ENCODE data around the gene RGS7BP.

Gene RGS7BP

GRCh38 chr5:64622991-64623390 is 117.2 kb downstream of the RGS7BP start:
- H3K4me3 ChIP-seq (ENCODE audit: low read length), result no peak overlapping the region
- no peaks in the 10 kb centered on the region for H4K20me1 ChIP-seq (ENCODE audit: insufficient read depth, low read length)
- H3K9me3 ChIP-seq (ENCODE audit: insufficient read depth, low read length), result no peaks in the 10 kb centered on the region
- TF ChIP-seq CTCF (IDR thresholded peaks at IDR 0.05; ENCODE audit: low read depth, low read length) (no peak), EZH2phosphoT487 (IDR thresholded peaks at IDR 0.05; ENCODE audit: low read depth) (no peak)
- H3K27ac ChIP-seq (ENCODE audit: low read length), result no peak overlapping the region
- H3K9ac ChIP-seq (ENCODE audit: low read length), result no peak overlapping the region
- no peaks in the 10 kb centered on the region for H3K79me2 ChIP-seq (ENCODE audit: low read length)
- peaks cover 5% of the 10 kb centered on the region; the same call in 1 of the 2 replicates for H3K4me1 ChIP-seq (ENCODE audit: low read length)
- peak overlapping the region; percentile 12; the same call in 1 of the 2 replicates for H3K4me2 ChIP-seq (ENCODE audit: low read length)
- H2AFZ ChIP-seq (ENCODE audit: low read depth, low read length), result no peak overlapping the region
- H3K27me3 ChIP-seq (ENCODE audit: low read depth, low read length), result no peaks in the 10 kb centered on the region
- no peaks in the 10 kb centered on the region for H3K36me3 ChIP-seq (replicated peaks; ENCODE audit: low read depth, low read length)

GRCh38 chr5:64625678-64626077 is 119.9 kb downstream of the RGS7BP start:
- TF ChIP-seq EZH2phosphoT487 (IDR thresholded peaks at IDR 0.05; ENCODE audit: low read depth) (no peak), CTCF (IDR thresholded peaks at IDR 0.05; ENCODE audit: low read depth, low read length) (no peak)
- H3K36me3 ChIP-seq (replicated peaks; ENCODE audit: low read depth, low read length), result no peaks in the 10 kb centered on the region
- no peak overlapping the region for H3K4me2 ChIP-seq (ENCODE audit: low read length)
- H3K4me1 ChIP-seq (ENCODE audit: low read length), result peaks cover 5% of the 10 kb centered on the region; the same call in 1 of the 2 replicates
- no peaks in the 10 kb centered on the region for H3K9me3 ChIP-seq (ENCODE audit: insufficient read depth, low read length)
- no peak overlapping the region for H3K9ac ChIP-seq (ENCODE audit: low read length)
- H2AFZ ChIP-seq (ENCODE audit: low read depth, low read length), result no peak overlapping the region
- no peak overlapping the region for H3K4me3 ChIP-seq (ENCODE audit: low read length)
- H4K20me1 ChIP-seq (ENCODE audit: insufficient read depth, low read length), result no peaks in the 10 kb centered on the region
- H3K79me2 ChIP-seq (ENCODE audit: low read length), result no peaks in the 10 kb centered on the region
- no peak overlapping the region for H3K27ac ChIP-seq (ENCODE audit: low read length)
- H3K27me3 ChIP-seq (ENCODE audit: low read depth, low read length), result no peaks in the 10 kb centered on the region

GRCh38 chr5:64628901-64629300 is 123.1 kb downstream of the RGS7BP start:
- Histone ChIP-seq H3K4me1 (ENCODE audit: low read length) (no peaks in the 10 kb centered on the region), H2AFZ (ENCODE audit: low read depth, low read length) (no peak overlapping the region), H3K9me3 (ENCODE audit: insufficient read depth, low read length) (no peaks in the 10 kb centered on the region), H3K36me3 (replicated peaks; ENCODE audit: low read depth, low read length) (no peaks in the 10 kb centered on the region), H3K79me2 (ENCODE audit: low read length) (no peaks in the 10 kb centered on the region), H3K4me2 (ENCODE audit: low read length) (no peak overlapping the region), H3K9ac (ENCODE audit: low read length) (no peak overlapping the region), H4K20me1 (ENCODE audit: insufficient read depth, low read length) (no peaks in the 10 kb centered on the region), H3K27ac (ENCODE audit: low read length) (no peak overlapping the region), H3K4me3 (ENCODE audit: low read length) (no peak overlapping the region), H3K27me3 (ENCODE audit: low read depth, low read length) (peaks cover 9% of the 10 kb centered on the region; the same call in 1 of the 2 replicates)
- TF ChIP-seq CTCF (IDR thresholded peaks at IDR 0.05; ENCODE audit: low read depth, low read length) (no peak), EZH2phosphoT487 (IDR thresholded peaks at IDR 0.05; ENCODE audit: low read depth) (no peak)

- no peak overlapping the region for H3K4me3 ChIP-seq (ENCODE audit: low read length)
- no peak for TF ChIP-seq EZH2phosphoT487 (IDR thresholded peaks at IDR 0.05; ENCODE audit: low read depth)
- TF ChIP-seq CTCF (IDR thresholded peaks at IDR 0.05; ENCODE audit: low read depth, low read length), result no peak
- H3K27ac ChIP-seq (ENCODE audit: low read length), result no peak overlapping the region
Measured at GRCh38 chr5:64629841-64630240, 124.0 kb downstream of the RGS7BP start.

More at GRCh38 chr5:64629841-64630240, 124.0 kb downstream of the RGS7BP start:
- Histone ChIP-seq H3K4me1 (ENCODE audit: low read length) (no peaks in the 10 kb centered on the region), H3K4me2 (ENCODE audit: low read length) (no peak overlapping the region), H3K27me3 (ENCODE audit: low read depth, low read length) (peaks cover 9% of the 10 kb centered on the region; the same call in 1 of the 2 replicates), H2AFZ (ENCODE audit: low read depth, low read length) (no peak overlapping the region), H3K9me3 (ENCODE audit: insufficient read depth, low read length) (no peaks in the 10 kb centered on the region), H3K9ac (ENCODE audit: low read length) (no peak overlapping the region), H3K79me2 (ENCODE audit: low read length) (no peaks in the 10 kb centered on the region), H3K36me3 (replicated peaks; ENCODE audit: low read depth, low read length) (no peaks in the 10 kb centered on the region), H4K20me1 (ENCODE audit: insufficient read depth, low read length) (no peaks in the 10 kb centered on the region)

Data from OCI-LY3 (cell line).